Measurements from ENCODE around the gene RNF5. TPM values are rescaled to one million over a fixed set of nuclear protein-coding genes. Genes with fewer than 3 reads are reported as not detected.

RNF5 gene
- total and polyA plus RNA-seq, 9 of the 15 experiments (the other 6 are each of a cell fraction or from before 2014, with no cell fraction given) = 62.2 to 245 (median 129) TPM

DNA sequence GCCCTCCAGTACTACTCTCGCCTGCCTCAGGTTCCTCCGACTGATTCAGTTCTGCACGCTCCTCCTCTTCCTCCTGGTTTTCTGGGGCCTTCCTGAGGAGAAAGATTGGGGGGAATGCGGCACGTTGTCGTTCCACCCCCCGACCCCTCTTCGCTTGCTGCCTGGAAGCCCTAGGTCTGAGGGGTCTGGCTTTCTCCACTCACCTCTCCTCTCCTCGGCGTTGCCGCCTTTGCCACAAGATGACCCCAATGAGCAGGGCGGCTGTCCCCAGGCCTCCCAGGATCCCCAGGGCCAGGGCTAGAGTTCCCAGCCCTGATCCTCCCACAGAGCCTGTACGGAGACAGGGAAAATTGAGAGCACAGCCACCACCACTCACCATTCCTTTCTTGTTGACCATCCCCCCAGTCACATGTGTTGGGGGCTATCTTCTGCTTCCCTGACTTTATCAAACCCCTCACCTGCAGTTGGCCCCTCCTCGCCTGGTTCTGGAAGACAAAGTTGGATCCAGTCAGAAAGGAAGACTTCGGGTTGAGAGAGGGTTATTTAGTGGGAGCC is 3.0 kb downstream of the RNF5 start:
- peaks cover 7% of the 10 kb centered on the region for H3K9me1 ChIP-seq (ENCODE audit: control insufficient read depth, insufficient read depth, low read length)
- ChIA-PET POLR2A (interaction anchor here (1.9 kb wide), 1 partner anchor 52 kb away, joined by 20 read pairs; the partner anchor contains the start of genes ATF6B and FKBPL), CTCF (ENCODE audit: low intra/inter-chr PET ratio) (interaction anchor here (0.6 to 1.3 kb wide), 2 partner anchors 17 to 62 kb away, joined by 3 to 5 read pairs; no protein-coding TSS in a partner anchor)
- in situ Hi-C loops (cut with MboI) (no loop called here), intact Hi-C loops (cut with micrococcal nuclease) (no loop called here)
- no peak for ATAC-seq
- no peak for TF ChIP-seq PHTF2 (CRISPR knock-in tag; IDR thresholded peaks at IDR 0.05)
- TF ChIP-seq, protein P1, sequence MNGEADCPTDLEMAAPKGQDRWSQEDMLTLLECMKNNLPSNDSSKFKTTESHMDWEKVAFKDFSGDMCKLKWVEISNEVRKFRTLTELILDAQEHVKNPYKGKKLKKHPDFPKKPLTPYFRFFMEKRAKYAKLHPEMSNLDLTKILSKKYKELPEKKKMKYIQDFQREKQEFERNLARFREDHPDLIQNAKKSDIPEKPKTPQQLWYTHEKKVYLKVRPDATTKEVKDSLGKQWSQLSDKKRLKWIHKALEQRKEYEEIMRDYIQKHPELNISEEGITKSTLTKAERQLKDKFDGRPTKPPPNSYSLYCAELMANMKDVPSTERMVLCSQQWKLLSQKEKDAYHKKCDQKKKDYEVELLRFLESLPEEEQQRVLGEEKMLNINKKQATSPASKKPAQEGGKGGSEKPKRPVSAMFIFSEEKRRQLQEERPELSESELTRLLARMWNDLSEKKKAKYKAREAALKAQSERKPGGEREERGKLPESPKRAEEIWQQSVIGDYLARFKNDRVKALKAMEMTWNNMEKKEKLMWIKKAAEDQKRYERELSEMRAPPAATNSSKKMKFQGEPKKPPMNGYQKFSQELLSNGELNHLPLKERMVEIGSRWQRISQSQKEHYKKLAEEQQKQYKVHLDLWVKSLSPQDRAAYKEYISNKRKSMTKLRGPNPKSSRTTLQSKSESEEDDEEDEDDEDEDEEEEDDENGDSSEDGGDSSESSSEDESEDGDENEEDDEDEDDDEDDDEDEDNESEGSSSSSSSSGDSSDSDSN (IDR thresholded peaks at IDR 0.05; ENCODE audit: borderline replicate concordance in 1 of 2, low read depth in 2 of 2, low read length in 2 of 2) = no peak
- TF ChIP-seq, protein P2, sequence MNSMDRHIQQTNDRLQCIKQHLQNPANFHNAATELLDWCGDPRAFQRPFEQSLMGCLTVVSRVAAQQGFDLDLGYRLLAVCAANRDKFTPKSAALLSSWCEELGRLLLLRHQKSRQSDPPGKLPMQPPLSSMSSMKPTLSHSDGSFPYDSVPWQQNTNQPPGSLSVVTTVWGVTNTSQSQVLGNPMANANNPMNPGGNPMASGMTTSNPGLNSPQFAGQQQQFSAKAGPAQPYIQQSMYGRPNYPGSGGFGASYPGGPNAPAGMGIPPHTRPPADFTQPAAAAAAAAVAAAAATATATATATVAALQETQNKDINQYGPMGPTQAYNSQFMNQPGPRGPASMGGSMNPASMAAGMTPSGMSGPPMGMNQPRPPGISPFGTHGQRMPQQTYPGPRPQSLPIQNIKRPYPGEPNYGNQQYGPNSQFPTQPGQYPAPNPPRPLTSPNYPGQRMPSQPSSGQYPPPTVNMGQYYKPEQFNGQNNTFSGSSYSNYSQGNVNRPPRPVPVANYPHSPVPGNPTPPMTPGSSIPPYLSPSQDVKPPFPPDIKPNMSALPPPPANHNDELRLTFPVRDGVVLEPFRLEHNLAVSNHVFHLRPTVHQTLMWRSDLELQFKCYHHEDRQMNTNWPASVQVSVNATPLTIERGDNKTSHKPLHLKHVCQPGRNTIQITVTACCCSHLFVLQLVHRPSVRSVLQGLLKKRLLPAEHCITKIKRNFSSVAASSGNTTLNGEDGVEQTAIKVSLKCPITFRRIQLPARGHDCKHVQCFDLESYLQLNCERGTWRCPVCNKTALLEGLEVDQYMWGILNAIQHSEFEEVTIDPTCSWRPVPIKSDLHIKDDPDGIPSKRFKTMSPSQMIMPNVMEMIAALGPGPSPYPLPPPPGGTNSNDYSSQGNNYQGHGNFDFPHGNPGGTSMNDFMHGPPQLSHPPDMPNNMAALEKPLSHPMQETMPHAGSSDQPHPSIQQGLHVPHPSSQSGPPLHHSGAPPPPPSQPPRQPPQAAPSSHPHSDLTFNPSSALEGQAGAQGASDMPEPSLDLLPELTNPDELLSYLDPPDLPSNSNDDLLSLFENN (IDR thresholded peaks at IDR 0.05; ENCODE audit: low read depth in 2 of 2, low read length in 2 of 2) = no peak
- TF ChIP-seq KAT7 (CRISPR knock-in tag; IDR thresholded peaks at IDR 0.05; ENCODE audit: borderline replicate concordance) = 0 out of 2 replicates have a peak, but pooled peaks have one; percentile 27
- no peak for TF ChIP-seq ZNF134 (CRISPR knock-in tag; conservative IDR thresholded peaks at IDR 0.05)
- peak; percentile 54 for TF ChIP-seq RBFOX2 (IDR thresholded peaks at IDR 0.05; ENCODE audit: low read depth, low read length)
- TF ChIP-seq ZBTB1 (CRISPR knock-in tag; IDR thresholded peaks at IDR 0.05; ENCODE audit: borderline replicate concordance, low read depth) = peak; percentile 44; the same call in 1 of the 2 replicates
- no peak for TF ChIP-seq ZNF778 (CRISPR knock-in tag; IDR thresholded peaks at IDR 0.05)
- peak; percentile 39; the same call in 1 of the 2 replicates for TF ChIP-seq POLR2G (IDR thresholded peaks at IDR 0.05; ENCODE audit: low read depth, low read length)
- peak; percentile 52; the same call in 1 of the 2 replicates for TF ChIP-seq POLR2AphosphoS2 (IDR thresholded peaks at IDR 0.05; ENCODE audit: low read length)
- H3K79me2 ChIP-seq (ENCODE audit: control insufficient read depth, insufficient read depth, low read length) = peaks cover 53% of the 10 kb centered on the region
- no peaks in the 10 kb centered on the region for H3K27me3 ChIP-seq (ENCODE audit: control insufficient read depth in 2 of 2, insufficient read depth in 2 of 2, low read length in 2 of 2)
- no peak overlapping the region for H3K4me3 ChIP-seq
- H2AFZ ChIP-seq (ENCODE audit: low read depth, low read length) = no peak overlapping the region
- no peak overlapping the region; the same call in 2 of the 3 replicates for H3K27ac ChIP-seq (ENCODE audit: extremely low read depth, low read depth, low read length)
- no peaks in the 10 kb centered on the region for H4K20me1 ChIP-seq (replicated peaks; ENCODE audit: control insufficient read depth, insufficient read depth, low read length)
- H3K9ac ChIP-seq (ENCODE audit: insufficient read depth in 1 of 2, low read depth in 2 of 2, low read length in 2 of 2) = peak overlapping the region; percentile 35 to 86; a peak in 3 of 4 replicates
- WGBS (ENCODE audit: insufficient coverage, low coverage, missing lambda C conversion rate) = 88% methylated on average over 14 of the region's 15 CpGs
- BruUV-seq (replicated peaks) = no TSS peak
- peaks cover 57% of the 10 kb centered on the region; the same call in 2 of the 3 replicates for H3K36me3 ChIP-seq (ENCODE audit: control insufficient read depth, insufficient read depth, low read length)
- FAIRE-seq = no peak
- peaks cover 52 to 54% of the 10 kb centered on the region in 2 experiments for H3K4me1 ChIP-seq (replicated peaks in 1 of 2; ENCODE audit: control insufficient read depth in 2 of 2, insufficient read depth in 2 of 2, low read length in 2 of 2)
- peak overlapping the region; percentile 17; the same call in 1 of the 2 replicates for H3K4me2 ChIP-seq (ENCODE audit: insufficient read depth, low read length)
- no peaks in the 10 kb centered on the region for H3K9me3 ChIP-seq (replicated peaks; ENCODE audit: control insufficient read depth, insufficient read depth, low read depth, low read length)
- no peak for DNase-seq (ENCODE audit: extremely low read depth in 1 of 4, low spot score in 3 of 4)

Data from K562 (cell line).